Endothelial cell (in vitro differentiated cells): ENCODE measurements around the gene PGBD1. TPM values are rescaled to one million over a fixed set of nuclear protein-coding genes. Genes with fewer than 3 reads are reported as not detected.

Experiments
- DNase-seq: peaks from one replicate; pipeline ENCODE4 v3.0.0; 2021; ENCODE audit warnings: low spot score
- H3K27ac Mint-ChIP-seq: one replicate; pipeline ENCODE4 v1.8.0; 2021; ENCODE audit warnings: mixed read lengths, inconsistent platforms; ENCODE audit not compliant: unreplicated experiment
- H3K27me3 Mint-ChIP-seq: one replicate; pipeline ENCODE4 v1.8.0; 2021; ENCODE audit warnings: mild to moderate bottlenecking, moderate library complexity, mixed read lengths, inconsistent platforms; ENCODE audit not compliant: unreplicated experiment
- H3K36me3 Mint-ChIP-seq: one replicate; pipeline ENCODE4 v1.8.0; 2021; ENCODE audit warnings: mild to moderate bottlenecking, low read depth, mixed read lengths, inconsistent platforms; ENCODE audit not compliant: unreplicated experiment
- H3K4me1 Mint-ChIP-seq: one replicate; pipeline ENCODE4 v1.8.0; 2021; ENCODE audit warnings: mild to moderate bottlenecking, mixed read lengths, inconsistent platforms; ENCODE audit not compliant: unreplicated experiment
- H3K4me3 Mint-ChIP-seq: one replicate; pipeline ENCODE4 v1.8.0; 2021; ENCODE audit warnings: mild to moderate bottlenecking, mixed read lengths, inconsistent platforms; ENCODE audit not compliant: unreplicated experiment
- H3K9me3 Mint-ChIP-seq: one replicate; pipeline ENCODE4 v1.8.0; 2021; ENCODE audit warnings: mixed read lengths, inconsistent platforms; ENCODE audit not compliant: unreplicated experiment
- CTCF ChIP-seq: fragments of 200-600 bp; sonication (generic); IDR thresholded peaks from one replicate; pipeline ENCODE4 v1.5.0; 2021; ENCODE audit warnings: antibody characterized with exemption; ENCODE audit not compliant: unreplicated experiment
- total RNA-seq: library from RNA; stranded (reverse); fragmentation: NEBNext Ultra II Directional; extraction: Animal tissue kit (Norgen Biotek cat#: 25700); gene quantifications from one replicate; pipeline ENCODE4 v1.2.1, GENCODE V29; 2021; ENCODE audit not compliant: unreplicated experiment

PGBD1 gene
- total RNA-seq, 1 donor from 2014 or later: 9.7 TPM

GRCh38 chr6:28349892-28350737, 68.7 kb downstream of the PGBD1 start, which contains the start of gene ZKSCAN3:
Gene ZKSCAN3, plus strand, starts transcription at chr6:28349947. Its CDS starts 9,640 bp downstream, at chr6:28359587.
- Mint-ChIP-seq H3K4me3 (peak within 1 kb of the TSS; percentile 100), H3K27me3 (peaks cover 4% of the 10 kb centered on the region), H3K4me1 (peaks cover 23% of the 10 kb centered on the region), H3K36me3 (peaks cover 8% of the 10 kb centered on the region), H3K9me3 (no peaks in the 10 kb centered on the region), H3K27ac (peak within 1 kb of the TSS; percentile 93)
- peak; percentile 66 for DNase-seq
- TF ChIP-seq CTCF: no peak

GRCh38 chr6:28351087-28351486, 69.7 kb downstream of the PGBD1 start:
- no peak for TF ChIP-seq CTCF
- DNase-seq: no peak
- peaks cover 31% of the 10 kb centered on the region for H3K4me1 Mint-ChIP-seq
- H3K9me3 Mint-ChIP-seq: no peaks in the 10 kb centered on the region
- H3K27me3 Mint-ChIP-seq: peaks cover 4% of the 10 kb centered on the region
- H3K4me3 Mint-ChIP-seq: no peak overlapping the region
- H3K36me3 Mint-ChIP-seq: peaks cover 8% of the 10 kb centered on the region
- no peak overlapping the region for H3K27ac Mint-ChIP-seq

- TF ChIP-seq CTCF: no peak
- Mint-ChIP-seq H3K36me3 (peaks cover 8% of the 10 kb centered on the region), H3K4me1 (peaks cover 35% of the 10 kb centered on the region), H3K27ac (no peak overlapping the region), H3K4me3 (no peak overlapping the region), H3K9me3 (no peaks in the 10 kb centered on the region), H3K27me3 (peaks cover 4% of the 10 kb centered on the region)
- no peak for DNase-seq
Observed at GRCh38 chr6:28351493-28351925, 70.1 kb downstream of the PGBD1 start.

Other genes with a start within 250 kb of the PGBD1 start
- 1.4 TPM for gene ZNF165, start 201.0 kb upstream of the PGBD1 start, total RNA-seq
- 6.5 TPM for gene ZSCAN16, start 157.0 kb upstream of the PGBD1 start, total RNA-seq
- gene ZKSCAN8, start 139.7 kb upstream of the PGBD1 start, total RNA-seq: 29.5 TPM
- 17.5 TPM for gene ZSCAN9, start 56.3 kb upstream of the PGBD1 start, total RNA-seq
- 10.6 TPM for gene ZKSCAN4, start 29.3 kb upstream of the PGBD1 start, total RNA-seq
- gene NKAPL, start 22.3 kb upstream of the PGBD1 start, total RNA-seq: 0.44 TPM
- gene ZSCAN26, start 14.4 kb upstream of the PGBD1 start, total RNA-seq: 18.4 TPM
- 3.7 TPM for gene ZSCAN31, start 54.6 kb downstream of the PGBD1 start, total RNA-seq
- 9.5 TPM for gene ZKSCAN3, start 68.4 kb downstream of the PGBD1 start, total RNA-seq
- 9.5 TPM for gene ZSCAN12, start 118.2 kb downstream of the PGBD1 start, total RNA-seq
- gene ZSCAN23, start 161.9 kb downstream of the PGBD1 start, total RNA-seq: 6.8 TPM
- not detected for gene GPX6, start 234.2 kb downstream of the PGBD1 start, total RNA-seq
- not detected for gene GPX5, start 244.3 kb downstream of the PGBD1 start, total RNA-seq